NOMO-1 treated with dmso at 0.1 percent for 144 hours (cell line): ENCODE measurements around the gene LPO.

ENCODE experiments used
- DNase-seq: peaks from one replicate; lab custom pipeline; 2025; ENCODE audit not compliant: unreplicated experiment; lab: John Stamatoyannopoulos, UW

LPO gene

GRCh38 chr17:58238147-58238634 lies at the start of gene LPO:
Gene LPO (plus strand): TSS chr17:58238584. CDS start chr17:58242980, 4,396 bp downstream.
- DNase-seq: no peak

- no peak for DNase-seq
These were observed 48.8 kb upstream of the LPO start for GRCh38 chr17:58189436-58190146.

- DNase-seq: no peak
These were observed 47.0 kb upstream of the LPO start for GRCh38 chr17:58191241-58191896.

- no peak for DNase-seq
These were observed 45.8 kb upstream of the LPO start, which contains the start of gene EPX for GRCh38 chr17:58192612-58193011. Gene EPX (plus strand): TSS chr17:58192726. CDS start chr17:58192847, 121 bp downstream.

- DNase-seq: no peak
These were observed 44.6 kb upstream of the LPO start for GRCh38 chr17:58193641-58194255.

- DNase-seq: no peak
These were observed 42.8 kb upstream of the LPO start for GRCh38 chr17:58195518-58196123.

- DNase-seq: no peak
These were observed 41.8 kb upstream of the LPO start for GRCh38 chr17:58196610-58197009.

DNA sequence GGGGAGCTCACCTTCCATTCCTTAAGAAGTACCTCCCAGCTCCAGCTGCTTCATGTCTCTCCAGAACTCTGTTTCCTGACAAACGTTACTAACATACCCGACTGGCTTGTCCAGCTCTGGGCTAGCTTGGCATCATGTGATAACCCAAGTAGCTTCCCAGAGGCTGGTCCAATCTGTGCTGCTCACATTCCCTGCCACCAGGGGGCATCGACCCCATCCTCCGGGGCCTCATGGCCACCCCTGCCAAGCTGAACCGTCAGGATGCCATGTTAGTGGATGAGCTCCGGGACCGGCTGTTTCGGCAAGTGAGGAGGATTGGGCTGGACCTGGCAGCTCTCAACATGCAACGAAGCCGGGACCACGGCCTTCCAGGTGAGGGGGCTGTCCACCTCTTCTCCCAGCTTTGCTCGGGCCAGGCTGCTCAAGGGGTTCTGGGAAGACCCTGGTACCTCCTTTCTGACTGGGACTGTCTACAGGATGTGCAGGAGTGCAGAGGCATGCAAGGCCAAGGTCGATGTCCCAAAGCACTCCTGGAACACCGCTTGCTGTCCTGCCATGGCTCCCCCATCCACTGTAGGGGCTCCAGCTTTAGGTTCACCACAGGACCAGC lies 38.3 kb upstream of the LPO start:
- DNase-seq: peak; percentile 32

DNA sequence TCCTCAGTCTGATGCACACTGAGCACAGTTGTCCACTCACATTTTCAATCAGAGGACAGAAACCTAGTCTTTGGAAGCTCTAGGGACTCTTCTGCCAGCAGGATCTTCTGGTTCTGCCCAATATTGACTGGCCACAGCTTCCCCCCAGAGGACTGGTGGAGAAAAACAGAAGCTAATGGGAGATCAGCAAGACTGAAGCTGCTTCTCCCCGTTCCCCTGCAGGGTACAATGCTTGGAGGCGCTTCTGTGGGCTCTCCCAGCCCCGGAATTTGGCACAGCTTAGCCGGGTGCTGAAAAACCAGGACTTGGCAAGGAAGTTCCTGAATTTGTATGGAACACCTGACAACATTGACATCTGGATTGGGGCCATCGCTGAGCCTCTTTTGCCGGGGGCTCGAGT lies 35.5 kb upstream of the LPO start:
- DNase-seq: no peak

GRCh38 chr17:58204796-58205195 lies 33.6 kb upstream of the LPO start:
- DNase-seq: no peak

- DNase-seq: no peak
These were observed 32.4 kb upstream of the LPO start for GRCh38 chr17:58205936-58206335.

DNA sequence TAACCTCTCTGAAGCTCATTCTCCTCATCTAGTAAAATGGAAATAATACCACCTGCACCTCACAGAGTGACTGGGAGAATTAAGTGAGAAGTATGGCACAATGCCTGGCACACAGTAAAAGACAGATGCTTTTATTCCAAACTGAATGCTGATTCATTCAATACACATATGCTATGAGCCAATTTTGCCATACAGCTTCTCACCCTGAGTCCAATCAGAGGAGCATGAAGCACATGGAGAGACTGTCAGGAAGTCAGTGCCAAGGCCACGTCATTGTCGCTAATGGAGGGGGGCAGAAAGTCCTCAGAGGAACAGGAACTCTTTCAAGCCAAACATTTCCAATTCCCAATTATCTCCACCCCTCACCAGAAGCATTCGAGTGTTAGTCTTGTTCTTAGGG lies 30.9 kb upstream of the LPO start:
- no peak for DNase-seq

DNA sequence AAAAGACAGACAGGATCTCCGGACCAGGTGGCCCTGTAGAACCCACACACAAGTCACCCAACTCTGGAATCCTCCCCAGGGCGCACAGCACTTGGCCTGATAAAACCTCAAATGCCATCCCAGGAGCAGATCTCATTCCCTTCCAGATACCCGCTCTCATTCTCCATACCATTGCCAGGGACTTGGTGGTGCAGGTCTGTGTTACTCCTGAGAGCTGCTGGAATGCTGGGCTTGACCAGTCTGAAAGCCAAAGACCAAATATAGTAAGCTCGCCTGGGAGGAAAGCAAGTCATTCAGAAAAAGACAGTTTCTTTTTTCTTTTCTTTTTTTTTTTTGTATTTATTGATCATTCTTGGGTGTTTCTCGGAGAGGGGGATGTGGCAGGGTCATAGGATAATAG lies 30.0 kb upstream of the LPO start:
- no peak for DNase-seq

DNA sequence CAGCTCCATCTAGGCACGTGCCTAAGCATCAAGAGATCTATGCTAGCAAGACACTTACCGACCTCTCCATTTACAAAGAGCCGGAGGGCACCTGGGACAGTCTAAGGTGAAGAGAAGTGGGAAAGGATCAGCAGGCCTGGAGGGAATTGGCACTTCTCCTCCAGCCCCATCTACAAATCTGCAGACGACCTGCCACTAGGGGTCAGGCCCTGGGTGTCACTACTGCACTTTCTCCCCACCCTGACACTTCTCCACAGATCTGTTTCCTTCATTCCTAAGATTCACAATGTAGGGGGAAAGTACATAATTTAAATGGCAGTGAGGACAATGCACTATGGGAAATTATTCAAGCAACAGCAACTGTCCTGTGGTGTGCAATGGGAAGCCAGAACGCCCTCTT lies 27.5 kb upstream of the LPO start:
- no peak for DNase-seq

- no peak for DNase-seq
These were observed 22.7 kb upstream of the LPO start for GRCh38 chr17:58215685-58216084.

DNA sequence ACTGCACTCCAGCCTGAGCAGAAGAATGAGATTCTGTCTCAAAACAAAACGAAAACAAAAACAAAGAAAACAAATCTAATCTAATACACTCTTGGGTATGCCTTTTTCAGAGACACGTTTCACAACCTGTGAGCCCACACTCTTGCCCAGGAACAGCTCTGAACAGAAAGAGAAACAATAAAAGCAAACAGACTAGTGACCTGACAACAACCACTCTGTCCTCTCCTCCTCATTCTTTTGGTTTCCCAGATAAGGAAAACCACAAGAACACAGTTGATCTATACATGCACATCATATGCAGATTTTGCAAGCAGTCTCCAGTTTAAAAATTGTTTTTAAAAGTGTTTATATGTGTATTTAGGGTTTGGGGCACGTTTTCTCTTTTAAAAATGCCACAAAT lies 20.6 kb upstream of the LPO start:
- DNase-seq: no peak

- DNase-seq: peak; percentile 92
These were observed 19.2 kb upstream of the LPO start, which contains the start of gene MKS1 for GRCh38 chr17:58219007-58219788. Gene MKS1 (minus strand): TSS chr17:58219255. CDS start chr17:58219230, 25 bp downstream.

GRCh38 chr17:58219789-58220183 lies 18.6 kb upstream of the LPO start:
- DNase-seq: no peak

GRCh38 chr17:58224315-58224714 lies 14.1 kb upstream of the LPO start:
- DNase-seq: peak; percentile 45

GRCh38 chr17:58227733-58228132 lies 10.7 kb upstream of the LPO start:
- no peak for DNase-seq
